Breast epithelium (tissue), 4 donors: ENCODE data around the gene WWOX. TPM values are rescaled to one million over a fixed set of nuclear protein-coding genes. Genes with fewer than 3 reads are reported as not detected.

ENCODE experiments used
- DNase-seq, 2 donors: peaks; one replicate each; pipeline ENCODE4 v3.0.0-alpha.2; 2019; ENCODE audit warnings: low spot score in 2 of 2
- H3K27ac ChIP-seq, 2 donors: fragments of 200-600 bp; sonication (generic) in 1 of 2; one replicate each; pipeline ENCODE4 v1.5.1; 2016 to 2019; ENCODE audit warnings: mild to moderate bottlenecking in 1 of 2
- H3K27me3 ChIP-seq, 2 donors: fragments of 200-600 bp; sonication (generic) in 1 of 2; one replicate each; pipeline versions ENCODE4 v1.5.1 to v1.6.0; 2017 to 2019; ENCODE audit warnings: control low read depth in 1 of 2, mild to moderate bottlenecking in 1 of 2
- H3K36me3 ChIP-seq: fragments of 200-600 bp; one replicate; pipeline ENCODE4 v1.5.1; 2019
- H3K4me1 ChIP-seq, 2 donors: fragments of 200-600 bp; sonication (generic); one replicate each; pipeline ENCODE4 v1.5.1; 2016 to 2019; ENCODE audit warnings: control low read depth in 1 of 2
- H3K4me3 ChIP-seq, 3 donors: fragments of 200-600 bp; sonication (generic); 1 replicate in 2 of 3; 2 replicates in 1 of 3; pipeline ENCODE4 v1.5.1; 2016 to 2019; ENCODE audit warnings: mild to moderate bottlenecking in 3 of 3, moderate library complexity in 2 of 3
- H3K9me3 ChIP-seq, 2 donors: fragments of 200-600 bp; sonication (generic) in 1 of 2; one replicate each; pipeline ENCODE4 v1.5.1; 2016 to 2019; ENCODE audit warnings: control low read depth in 1 of 2
- CTCF ChIP-seq, 3 donors: fragments of 450-650 bp; IDR thresholded peaks; one replicate each; pipeline ENCODE4 v1.5.1; 2016 to 2017; ENCODE audit warnings: antibody characterized with exemption in 3 of 3, mild to moderate bottlenecking in 3 of 3, moderate library complexity in 3 of 3
- POLR2A ChIP-seq: fragments of 450-650 bp; IDR thresholded peaks from one replicate; pipeline ENCODE4 v1.6.1; 2016; ENCODE audit warnings: antibody characterized with exemption, mild to moderate bottlenecking, moderate library complexity
- POLR2AphosphoS5 ChIP-seq, 3 donors: sonication (generic); formaldehyde crosslinking; IDR thresholded peaks; one replicate each; pipeline ENCODE4 v1.6.1; 2017; ENCODE audit warnings: antibody characterized with exemption in 3 of 3
- intact Hi-C: fragments of 100-400 bp; cut with DNase I; formaldehyde crosslinking; loops from one replicate; pipeline ENCODE4 v1.15.1; 2023; ENCODE audit warnings: low total_unique reads
- total RNA-seq, 3 donors: library from RNA; depleted of rRNA; stranded (reverse); fragments of >200 nt; gene quantifications; one replicate each; pipeline ENCODE4 v1.1.0, GENCODE V29; 2016

WWOX gene
- total RNA-seq, 3 donors from 2014 or later: 42.9 to 73.6 (median 43.4) TPM

DNA sequence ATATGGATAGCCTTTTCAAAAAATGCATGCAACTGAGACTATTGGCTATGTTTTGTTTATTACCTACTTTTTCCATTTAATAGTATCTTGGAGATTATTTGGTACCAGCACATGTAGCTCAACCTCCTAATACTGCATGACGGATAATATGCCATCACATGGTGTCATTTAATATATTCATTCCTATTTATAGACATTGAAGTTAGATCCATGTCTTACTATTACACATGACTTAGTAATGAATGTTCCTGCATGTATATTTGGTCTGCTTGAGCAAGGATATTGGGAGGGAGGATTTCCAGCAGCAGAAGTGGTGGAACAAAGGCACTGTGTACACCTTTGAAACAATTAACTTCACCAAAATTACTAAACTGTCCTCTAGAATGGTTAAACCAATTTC is 561.3 kb downstream of the WWOX start:
- Histone ChIP-seq H3K27me3 (no peaks in the 10 kb centered on the region), H3K4me3 (no peak overlapping the region), H3K9me3 (no peaks in the 10 kb centered on the region), H3K4me1 (no peaks in the 10 kb centered on the region), H3K36me3 (no peaks in the 10 kb centered on the region), H3K27ac (no peak overlapping the region)
- intact Hi-C loops: no loop called here
- no peak for TF ChIP-seq POLR2AphosphoS5 (IDR thresholded peaks at IDR 0.05)
- no peak for TF ChIP-seq POLR2A
- TF ChIP-seq CTCF (IDR thresholded peaks at IDR 0.05): no peak
- DNase-seq: no peak

GRCh38 chr16:78663690-78664089 is 564.2 kb downstream of the WWOX start:
- Histone ChIP-seq H3K27me3 (no peaks in the 10 kb centered on the region), H3K9me3 (no peaks in the 10 kb centered on the region), H3K4me1 (no peaks in the 10 kb centered on the region), H3K4me3 (no peak overlapping the region), H3K36me3 (no peaks in the 10 kb centered on the region), H3K27ac (no peak overlapping the region)
- intact Hi-C loops: no loop called here
- TF ChIP-seq POLR2A (no peak), CTCF (IDR thresholded peaks at IDR 0.05) (no peak), POLR2AphosphoS5 (IDR thresholded peaks at IDR 0.05) (no peak)
- no peak for DNase-seq

DNA sequence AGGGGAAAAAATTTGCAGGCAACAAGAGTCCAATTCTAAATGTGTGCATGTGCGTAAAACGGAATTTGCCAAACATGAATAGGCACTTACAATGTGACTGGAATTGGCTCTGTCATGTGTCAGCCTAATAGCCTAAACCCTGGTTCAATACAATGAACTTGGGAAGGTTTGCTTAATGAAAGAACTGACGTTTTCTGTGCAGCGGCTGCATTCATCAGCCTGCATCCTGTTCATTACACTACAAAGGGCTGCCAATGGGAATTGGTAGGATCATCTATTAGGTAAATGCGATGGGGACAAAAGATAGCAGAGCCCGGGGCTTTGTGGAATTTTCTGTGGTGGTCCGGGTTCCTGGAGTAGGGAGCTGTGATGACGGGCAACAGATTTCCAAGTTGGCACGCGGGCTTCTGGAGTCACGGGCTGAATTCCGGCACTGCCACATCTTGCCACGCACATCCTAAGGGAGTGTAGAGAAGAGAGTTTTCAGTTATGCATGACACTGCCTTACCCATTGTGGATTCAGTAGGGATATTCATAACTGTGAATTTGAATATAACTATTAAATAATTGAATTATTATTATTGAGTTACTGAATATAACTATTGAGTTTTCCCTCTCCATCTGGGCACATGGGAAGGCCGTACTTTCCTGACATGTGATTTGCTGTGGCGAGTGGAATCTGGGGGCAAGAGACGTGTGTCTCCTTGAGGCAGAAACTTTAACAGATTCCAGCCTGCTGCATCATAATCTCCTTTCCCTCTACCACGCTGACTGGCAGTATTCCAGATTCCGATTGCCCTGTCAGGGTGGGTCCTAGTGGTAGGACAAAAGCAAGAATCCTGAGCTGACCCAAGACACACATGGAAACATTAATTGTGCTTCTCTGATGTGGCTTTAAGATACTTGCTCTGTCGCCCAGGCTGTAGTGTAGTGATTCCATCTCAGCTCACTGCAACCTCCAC is 565.6 kb downstream of the WWOX start:
- Histone ChIP-seq H3K27ac (no peak overlapping the region), H3K27me3 (no peaks in the 10 kb centered on the region), H3K9me3 (no peaks in the 10 kb centered on the region), H3K36me3 (no peaks in the 10 kb centered on the region), H3K4me3 (no peak overlapping the region), H3K4me1 (no peaks in the 10 kb centered on the region)
- intact Hi-C loops: no loop called here
- DNase-seq: no peak
- no peak for TF ChIP-seq POLR2A
- no peak for TF ChIP-seq CTCF (IDR thresholded peaks at IDR 0.05)

- intact Hi-C loops: no loop called here
- DNase-seq: no peak
- Histone ChIP-seq H3K4me1 (no peaks in the 10 kb centered on the region), H3K27me3 (no peaks in the 10 kb centered on the region), H3K36me3 (no peaks in the 10 kb centered on the region), H3K27ac (no peak overlapping the region), H3K9me3 (no peaks in the 10 kb centered on the region), H3K4me3 (no peak overlapping the region)
- no peak for TF ChIP-seq POLR2A
- no peak for TF ChIP-seq POLR2AphosphoS5 (IDR thresholded peaks at IDR 0.05)
- no peak for TF ChIP-seq CTCF (IDR thresholded peaks at IDR 0.05)
Observed at GRCh38 chr16:78666318-78666717, 566.9 kb downstream of the WWOX start.

GRCh38 chr16:78667675-78668074 is 568.2 kb downstream of the WWOX start:
- DNase-seq: no peak
- Histone ChIP-seq H3K27ac (no peak overlapping the region), H3K9me3 (no peaks in the 10 kb centered on the region), H3K4me3 (no peak overlapping the region), H3K27me3 (no peaks in the 10 kb centered on the region), H3K36me3 (no peaks in the 10 kb centered on the region), H3K4me1 (no peaks in the 10 kb centered on the region)
- intact Hi-C loops: no loop called here
- TF ChIP-seq POLR2AphosphoS5 (IDR thresholded peaks at IDR 0.05) (no peak), POLR2A (no peak), CTCF (IDR thresholded peaks at IDR 0.05) (no peak)
